Peyer's patch (tissue), 4 donors: Measurements from ENCODE around the gene CYSTM1. TPM values are rescaled to one million over a fixed set of nuclear protein-coding genes. Genes with fewer than 3 reads are reported as not detected.

ENCODE experiments used
- DNase-seq, 3 donors: peaks; one replicate each; pipeline ENCODE4 v3.0.0-alpha.2; 2017 to 2019
- H3K27ac ChIP-seq, 4 donors: fragments of 200-600 bp; sonication (generic); one replicate each; pipeline ENCODE4 v1.5.1; 2016 to 2019
- H3K27me3 ChIP-seq, 2 donors: fragments of 200-600 bp; sonication (generic); one replicate each; pipeline ENCODE4 v1.5.1; 2019
- H3K36me3 ChIP-seq, 3 donors: fragments of 200-600 bp; sonication (generic); one replicate each; pipeline ENCODE4 v1.5.1; 2016 to 2019
- H3K4me1 ChIP-seq, 4 donors: fragments of 200-600 bp; sonication (generic); one replicate each; pipeline ENCODE4 v1.5.1; 2016 to 2019
- H3K4me3 ChIP-seq, 4 donors: fragments of 200-600 bp; sonication (generic); 1 replicate in 3 of 4; 2 replicates in 1 of 4; pipeline ENCODE4 v1.5.1; 2016 to 2019; ENCODE audit warnings: mild to moderate bottlenecking in 1 of 4
- H3K9me3 ChIP-seq, 4 donors: fragments of 200-600 bp; sonication (generic); one replicate each; pipeline ENCODE4 v1.5.1; 2016 to 2019; ENCODE audit warnings: mild to moderate bottlenecking in 1 of 4
- CTCF ChIP-seq, 6 experiments: fragments of 450-650 bp in 4 of 6; fragments of 200-600 bp in 2 of 6; sonication (generic) in 1 of 6; IDR thresholded peaks; one replicate each; pipeline ENCODE4 v1.5.1; 2017 to 2019; ENCODE audit warnings: antibody characterized with exemption in 6 of 6, mild to moderate bottlenecking in 3 of 6, moderate library complexity in 1 of 6
- POLR2A ChIP-seq, 2 donors: fragments of 450-650 bp; IDR thresholded peaks; one replicate each; pipeline ENCODE4 v1.5.1; 2017; ENCODE audit warnings: antibody characterized with exemption in 2 of 2, mild to moderate bottlenecking in 2 of 2, moderate library complexity in 2 of 2
- total RNA-seq, 4 donors: library from RNA; depleted of rRNA; stranded (reverse); fragments of >200 nt; gene quantifications; one replicate each; pipeline ENCODE4 v1.1.0, GENCODE V29; 2016

CYSTM1 gene
- total RNA-seq, 4 donors from 2014 or later = 60.2 to 185 (median 140) TPM

- Histone ChIP-seq H3K27ac (no peak overlapping the region), H3K36me3 (no peaks in the 10 kb centered on the region), H3K9me3 (no peaks in the 10 kb centered on the region), H3K4me1 (peaks cover 0 to 26% (median 1%) of the 10 kb centered on the region in 4 donors), H3K4me3 (no peak overlapping the region), H3K27me3 (no peaks in the 10 kb centered on the region)
- no peak for DNase-seq
- TF ChIP-seq POLR2A (IDR thresholded peaks at IDR 0.05) (no peak), CTCF (IDR thresholded peaks at IDR 0.05) (no peak)
Observed at GRCh38 chr5:140266471-140267200, 91.6 kb downstream of the CYSTM1 start.

- peaks cover 0 to 22% (median 1%) of the 10 kb centered on the region in 4 donors for H3K4me1 ChIP-seq
- H3K27me3 ChIP-seq = no peaks in the 10 kb centered on the region
- DNase-seq = no peak
- no peaks in the 10 kb centered on the region for H3K9me3 ChIP-seq
- H3K36me3 ChIP-seq = no peaks in the 10 kb centered on the region
- no peak overlapping the region for H3K27ac ChIP-seq
- TF ChIP-seq POLR2A (IDR thresholded peaks at IDR 0.05) (no peak), CTCF (IDR thresholded peaks at IDR 0.05) (no peak)
- H3K4me3 ChIP-seq = no peak overlapping the region
Observed at GRCh38 chr5:140267201-140267540, 92.2 kb downstream of the CYSTM1 start.

GRCh38 chr5:140267559-140268018 is 92.6 kb downstream of the CYSTM1 start:
- no peaks in the 10 kb centered on the region for H3K36me3 ChIP-seq
- no peak overlapping the region for H3K4me3 ChIP-seq
- TF ChIP-seq CTCF (IDR thresholded peaks at IDR 0.05) (no peak), POLR2A (IDR thresholded peaks at IDR 0.05) (no peak)
- H3K27ac ChIP-seq = no peak overlapping the region
- peaks cover 0 to 18% (median 0%) of the 10 kb centered on the region in 4 donors for H3K4me1 ChIP-seq
- DNase-seq = no peak
- no peaks in the 10 kb centered on the region for H3K9me3 ChIP-seq
- no peaks in the 10 kb centered on the region for H3K27me3 ChIP-seq

- no peaks in the 10 kb centered on the region for H3K27me3 ChIP-seq
- no peaks in the 10 kb centered on the region for H3K9me3 ChIP-seq
- peaks cover 0 to 17% (median 0%) of the 10 kb centered on the region in 4 donors for H3K4me1 ChIP-seq
- no peak overlapping the region for H3K4me3 ChIP-seq
- no peak for DNase-seq
- no peaks in the 10 kb centered on the region for H3K36me3 ChIP-seq
- TF ChIP-seq CTCF (IDR thresholded peaks at IDR 0.05) = no peak
- TF ChIP-seq POLR2A (IDR thresholded peaks at IDR 0.05) = no peak
- peak overlapping the region in 2 of 4 donors; percentile 44 to 72 for H3K27ac ChIP-seq
Observed at GRCh38 chr5:140270008-140270407, 95.0 kb downstream of the CYSTM1 start.

GRCh38 chr5:140273401-140273877 is 98.5 kb downstream of the CYSTM1 start:
- Histone ChIP-seq H3K4me3 (no peak overlapping the region), H3K36me3 (no peaks in the 10 kb centered on the region), H3K9me3 (no peaks in the 10 kb centered on the region), H3K27me3 (no peaks in the 10 kb centered on the region), H3K4me1 (peaks cover 0 to 13% (median 0%) of the 10 kb centered on the region in 4 donors), H3K27ac (no peak overlapping the region)
- DNase-seq = no peak
- TF ChIP-seq POLR2A (IDR thresholded peaks at IDR 0.05) = no peak
- no peak for TF ChIP-seq CTCF (IDR thresholded peaks at IDR 0.05)
